Mesendoderm (in vitro differentiated cells): ENCODE measurements around the gene ANKS1B. TPM values are rescaled to one million over a fixed set of nuclear protein-coding genes. Genes with fewer than 3 reads are reported as not detected.

Experiments
- DNase-seq: peaks from one replicate; pipeline ENCODE4 v3.0.0; 2013
- H2AK5ac ChIP-seq: 2 replicates; pipeline ENCODE4 v1.6.1; 2013; ENCODE audit warnings: low read length, inconsistent platforms
- H2BK120ac ChIP-seq: 2 replicates; pipeline ENCODE4 v1.6.1; 2013; ENCODE audit warnings: low read depth, mild to moderate bottlenecking, low read length, moderate library complexity, mixed read lengths
- H2BK15ac ChIP-seq: replicated peaks from 2 replicates; pipeline ENCODE4 v1.6.1; 2013; ENCODE audit warnings: low read depth, mild to moderate bottlenecking, moderate library complexity
- H2BK5ac ChIP-seq: 2 replicates; pipeline ENCODE4 v1.6.1; 2013; ENCODE audit warnings: low read length, inconsistent platforms
- H3K18ac ChIP-seq: 2 replicates; pipeline ENCODE4 v1.6.1; 2013; ENCODE audit warnings: mild to moderate bottlenecking, low read length, mixed read lengths
- H3K23ac ChIP-seq: one replicate; pipeline ENCODE4 v1.6.1; 2013; ENCODE audit warnings: low read length
- H3K27ac ChIP-seq: 2 replicates; pipeline ENCODE4 v1.5.1; 2013; ENCODE audit warnings: low read depth, mild to moderate bottlenecking, inconsistent platforms, low read length, moderate library complexity
- H3K27me3 ChIP-seq: 2 replicates; pipeline ENCODE4 v1.6.1; 2013; ENCODE audit warnings: low read length, control low read depth, mild to moderate bottlenecking, inconsistent platforms; ENCODE audit not compliant: insufficient read depth, poor library complexity
- H3K36me3 ChIP-seq: 2 replicates; pipeline ENCODE4 v1.6.1; 2013; ENCODE audit warnings: low read length, inconsistent platforms; ENCODE audit not compliant: control insufficient read depth, insufficient read depth
- H3K4ac ChIP-seq: one replicate; pipeline ENCODE4 v1.6.1; 2013; ENCODE audit warnings: low read depth, mild to moderate bottlenecking, low read length, moderate library complexity
- H3K4me1 ChIP-seq: 2 replicates; pipeline ENCODE4 v1.6.1; 2013; ENCODE audit warnings: low read depth, low read length, inconsistent platforms; ENCODE audit not compliant: control insufficient read depth
- H3K4me2 ChIP-seq: 2 replicates; pipeline ENCODE4 v1.6.1; 2013; ENCODE audit warnings: low read length
- H3K4me3 ChIP-seq: 2 replicates; pipeline ENCODE4 v1.5.1; 2013; ENCODE audit warnings: mild to moderate bottlenecking, low read length
- H3K56ac ChIP-seq: one replicate; pipeline ENCODE4 v1.6.1; 2013; ENCODE audit warnings: low read length
- H3K79me1 ChIP-seq: 2 replicates; pipeline ENCODE4 v1.6.1; 2013; ENCODE audit warnings: low read length, inconsistent platforms
- H3K79me2 ChIP-seq: 2 replicates; pipeline ENCODE4 v1.6.1; 2013; ENCODE audit warnings: mild to moderate bottlenecking, low read length; ENCODE audit not compliant: control insufficient read depth, insufficient read depth
- H3K9ac ChIP-seq: 2 replicates; pipeline ENCODE4 v1.6.1; 2013; ENCODE audit warnings: low read length, inconsistent platforms
- H4K5ac ChIP-seq: one replicate; pipeline ENCODE4 v1.6.1; 2013; ENCODE audit warnings: low read length
- H4K8ac ChIP-seq: one replicate; pipeline ENCODE4 v1.6.1; 2013; ENCODE audit warnings: low read depth, mild to moderate bottlenecking, control low read depth, low read length, moderate library complexity
- WGBS: extraction: QIAGEN DNeasy Blood & Tissue Kit; methylation state at CpG from one replicate; pipeline ENCODE4 v1.1.7; 2013; ENCODE audit warnings: low lambda C conversion rate, missing lambda C conversion rate; ENCODE audit not compliant: insufficient coverage; ENCODE audit errors: extremely low coverage; 5-methylcytosine and 5-hydroxymethylcytosine counted together
- polyA plus RNA-seq, 2 experiments: library from polyadenylated mRNA; stranded (reverse); fragments of 200-250 nt; gene quantifications; one replicate each; pipeline ENCODE4 v1.2.3, GENCODE V29; 2013

ANKS1B gene
- 1.3 TPM for polyA plus RNA-seq (2013, experiment 1 of 2)
- 1.3 TPM for polyA plus RNA-seq (2013, experiment 2 of 2)

DNA sequence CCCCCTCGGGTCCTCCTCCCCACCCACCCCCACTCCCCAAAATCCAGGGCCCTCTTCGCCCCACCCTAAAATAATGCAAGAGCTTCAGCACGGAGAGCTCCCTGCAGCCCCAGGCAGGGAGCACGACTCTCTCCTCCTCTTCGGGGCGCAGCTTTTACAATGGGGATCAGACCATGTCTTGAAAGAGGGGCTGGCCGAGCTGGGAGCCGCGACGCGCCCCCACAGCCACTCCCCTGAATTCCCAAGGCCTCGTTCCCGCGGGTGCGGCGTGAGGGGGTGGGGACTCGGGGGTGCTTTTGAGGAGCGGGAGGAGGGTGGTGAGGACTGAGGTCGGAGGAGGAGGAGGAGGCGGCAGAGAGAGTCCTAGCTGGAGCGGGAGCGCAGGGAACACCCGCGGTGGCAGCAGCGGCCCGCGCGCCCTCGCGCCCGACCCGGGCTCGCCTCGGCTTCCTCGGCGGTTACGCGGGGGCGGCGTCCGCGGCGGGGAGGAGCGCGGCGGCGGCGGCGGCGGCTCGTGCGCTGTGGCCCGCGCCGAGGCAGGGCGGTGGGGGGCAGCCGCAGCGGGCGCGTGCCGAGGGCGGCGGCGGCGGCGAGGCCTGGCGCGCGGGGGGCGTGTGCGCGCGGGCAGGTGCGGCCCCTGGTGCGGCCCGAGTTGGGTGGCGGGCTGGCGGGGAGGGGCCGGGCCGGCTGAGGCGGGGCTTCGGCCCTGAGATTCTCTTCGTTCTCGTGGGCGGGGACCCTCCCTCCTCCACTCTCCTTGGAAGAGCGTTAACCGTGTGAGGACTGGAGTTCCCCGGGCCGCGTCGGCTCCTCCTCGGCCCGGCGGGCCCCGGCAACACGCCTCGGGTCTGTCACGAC is at the start of gene ANKS1B:
TSS of gene ANKS1B (minus strand) at position 666 of the 858 bp plus-strand sequence. CDS start 699 bp downstream, outside the sequence.
- no peak within 1 kb of the TSS for H4K8ac ChIP-seq
- H2BK15ac ChIP-seq, result no peak within 1 kb of the TSS

DNA sequence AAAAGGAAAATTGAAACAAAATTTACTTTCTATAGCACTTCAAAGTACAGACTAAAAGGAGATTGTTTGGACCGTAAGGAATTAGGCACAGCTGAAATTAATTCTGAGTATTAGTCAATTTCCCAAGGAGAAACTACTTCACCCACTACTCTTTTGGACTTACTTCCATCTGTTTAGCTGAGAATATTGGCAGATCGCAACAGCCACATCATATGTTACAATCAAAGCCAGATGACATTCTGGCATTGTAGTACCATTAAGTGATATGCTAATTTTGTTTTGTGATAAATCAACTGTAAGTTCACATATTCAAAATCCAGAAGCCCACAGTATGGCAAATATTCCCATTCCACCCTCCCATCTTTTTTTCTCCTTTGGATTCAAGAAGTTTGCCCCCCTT is 47.1 kb upstream of the ANKS1B start:
- H3K4me2 ChIP-seq, result no peak overlapping the region
- DNase-seq, result no peak
- no peak overlapping the region for H2AK5ac ChIP-seq
- H3K36me3 ChIP-seq, result no peaks in the 10 kb centered on the region
- H3K4me1 ChIP-seq, result no peaks in the 10 kb centered on the region
- H3K56ac ChIP-seq, result no peak overlapping the region
- H3K18ac ChIP-seq, result no peak overlapping the region
- no peak overlapping the region for H3K4me3 ChIP-seq
- H3K79me1 ChIP-seq, result no peaks in the 10 kb centered on the region
- WGBS, result no CpG with 5 or more reads among the region's 2 CpGs
- no peak overlapping the region for H4K5ac ChIP-seq
- H3K27ac ChIP-seq, result no peak overlapping the region
- H3K79me2 ChIP-seq, result no peaks in the 10 kb centered on the region
- H2BK120ac ChIP-seq, result no peak overlapping the region
- no peak overlapping the region for H4K8ac ChIP-seq
- no peak overlapping the region for H3K4ac ChIP-seq
- no peak overlapping the region for H3K23ac ChIP-seq
- H2BK15ac ChIP-seq, result no peak overlapping the region
- H2BK5ac ChIP-seq, result no peak overlapping the region
- H3K27me3 ChIP-seq, result no peaks in the 10 kb centered on the region
- H3K9ac ChIP-seq, result no peak overlapping the region

More for the DNA sequence above, at the start of gene ANKS1B:
- Histone ChIP-seq H3K79me2 (no peaks in the 10 kb centered on the region), H2BK5ac (no peak within 1 kb of the TSS), H3K4ac (peak within 1 kb of the TSS; percentile 36), H3K79me1 (no peaks in the 10 kb centered on the region), H3K56ac (peak within 1 kb of the TSS; percentile 84), H2AK5ac (no peak within 1 kb of the TSS), H3K18ac (peak within 1 kb of the TSS; percentile 6), H2BK120ac (no peak within 1 kb of the TSS), H3K27ac (no peak within 1 kb of the TSS), H3K4me3 (peak within 1 kb of the TSS; percentile 32), H3K23ac (no peak within 1 kb of the TSS), H3K4me2 (peak within 1 kb of the TSS; percentile 68), H3K27me3 (peaks cover 4% of the 10 kb centered on the region), H3K4me1 (peaks cover 4% of the 10 kb centered on the region), H3K36me3 (no peaks in the 10 kb centered on the region), H3K9ac (peak within 1 kb of the TSS; percentile 62), H4K5ac (no peak within 1 kb of the TSS)
- peak; percentile 63 for DNase-seq
- WGBS, result no CpG with 5 or more reads among the region's 98 CpGs

DNA sequence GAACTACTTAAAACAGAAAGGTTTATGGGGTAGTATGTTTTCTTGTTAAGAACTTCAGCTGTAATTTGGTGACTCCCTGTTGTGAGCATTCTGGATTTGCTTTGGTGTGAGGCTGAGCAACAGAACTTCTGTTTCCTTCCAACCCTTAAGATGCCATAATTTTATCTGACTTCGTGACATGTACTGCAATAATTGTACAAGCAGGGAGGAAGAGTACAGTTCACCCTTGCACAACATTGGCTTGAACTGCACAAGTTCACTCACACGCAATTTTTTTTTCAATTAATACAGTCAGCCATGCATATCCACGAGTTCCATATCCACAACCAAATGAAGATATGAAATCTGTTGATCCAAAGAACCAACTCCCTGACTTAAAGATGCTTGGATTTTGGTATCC is 42.9 kb upstream of the ANKS1B start:
- no CpG with 5 or more reads among the region's 3 CpGs for WGBS
- H3K18ac ChIP-seq, result no peak overlapping the region
- H3K79me1 ChIP-seq, result no peaks in the 10 kb centered on the region

DNA sequence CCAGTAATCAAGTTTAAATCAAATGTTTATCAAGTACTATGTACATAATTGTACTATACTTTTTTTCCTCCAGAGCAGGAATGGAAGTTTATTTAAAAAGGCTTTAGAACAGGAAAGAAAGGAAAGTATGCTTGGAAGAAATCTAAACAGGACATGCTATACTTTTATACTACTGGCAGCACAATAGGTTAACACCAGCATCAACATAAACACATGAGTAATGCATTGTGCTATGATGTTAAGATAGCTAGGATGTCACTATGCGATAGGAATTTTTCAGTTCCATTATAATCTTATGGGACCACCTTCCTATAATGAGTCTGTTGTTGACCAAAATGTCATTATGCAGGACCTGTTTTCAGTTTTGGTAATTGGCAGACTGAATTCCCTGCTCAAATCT is 41.5 kb upstream of the ANKS1B start:
- H3K36me3 ChIP-seq, result no peaks in the 10 kb centered on the region
- H3K56ac ChIP-seq, result no peak overlapping the region
- H4K5ac ChIP-seq, result no peak overlapping the region
- no peak overlapping the region for H3K4me2 ChIP-seq
- H3K27me3 ChIP-seq, result no peaks in the 10 kb centered on the region
- no peaks in the 10 kb centered on the region for H3K79me2 ChIP-seq
- no peaks in the 10 kb centered on the region for H3K79me1 ChIP-seq
- no CpG with 5 or more reads among the region's 1 CpG for WGBS
- H2AK5ac ChIP-seq, result no peak overlapping the region
- no peak overlapping the region for H3K9ac ChIP-seq
- no peak overlapping the region for H2BK120ac ChIP-seq
- H3K23ac ChIP-seq, result no peak overlapping the region
- H3K27ac ChIP-seq, result no peak overlapping the region
- H3K18ac ChIP-seq, result no peak overlapping the region
- H3K4me1 ChIP-seq, result no peaks in the 10 kb centered on the region
- H4K8ac ChIP-seq, result no peak overlapping the region
- no peak overlapping the region for H3K4me3 ChIP-seq
- peak; percentile 1 for DNase-seq
- no peak overlapping the region for H3K4ac ChIP-seq
- H2BK15ac ChIP-seq, result no peak overlapping the region
- H2BK5ac ChIP-seq, result no peak overlapping the region

More for the DNA sequence above, 42.9 kb upstream of the ANKS1B start:
- no peaks in the 10 kb centered on the region for H3K79me2 ChIP-seq
- H3K56ac ChIP-seq, result no peak overlapping the region
- no peak overlapping the region for H2AK5ac ChIP-seq
- no peak for DNase-seq
- no peaks in the 10 kb centered on the region for H3K4me1 ChIP-seq
- H4K8ac ChIP-seq, result no peak overlapping the region
- H3K4me2 ChIP-seq, result no peak overlapping the region
- H3K4ac ChIP-seq, result no peak overlapping the region
- no peak overlapping the region for H2BK15ac ChIP-seq
- H3K23ac ChIP-seq, result no peak overlapping the region
- H4K5ac ChIP-seq, result no peak overlapping the region
- no peak overlapping the region for H3K4me3 ChIP-seq
- H2BK120ac ChIP-seq, result no peak overlapping the region
- no peaks in the 10 kb centered on the region for H3K36me3 ChIP-seq
- H3K9ac ChIP-seq, result no peak overlapping the region
- H2BK5ac ChIP-seq, result no peak overlapping the region
- H3K27me3 ChIP-seq, result no peaks in the 10 kb centered on the region
- no peak overlapping the region for H3K27ac ChIP-seq

DNA sequence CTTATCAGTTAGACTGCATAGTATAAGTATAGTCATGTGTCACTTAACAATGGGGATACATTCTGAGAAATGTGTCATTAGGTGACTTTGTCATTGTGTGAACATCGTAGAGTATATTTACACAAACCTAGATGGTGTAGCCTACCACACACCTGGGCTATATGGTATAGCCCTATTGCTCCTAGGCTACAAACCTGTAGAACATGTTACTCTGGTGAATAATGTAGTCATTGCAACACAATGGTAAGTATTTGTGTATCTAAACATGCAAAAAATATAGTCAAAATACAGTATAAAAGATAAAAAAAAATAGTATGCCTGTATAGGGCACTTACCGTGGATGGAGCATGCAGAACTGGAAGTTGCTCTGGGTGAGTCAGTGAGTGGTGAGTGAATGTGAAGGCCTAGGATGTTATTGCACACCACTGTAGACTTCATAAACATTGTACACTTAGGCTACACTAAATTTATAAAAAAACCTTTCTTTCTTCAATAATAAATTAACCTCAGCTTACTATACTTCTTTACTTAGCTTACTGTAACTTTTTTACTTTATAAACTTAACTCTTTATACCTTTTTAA is 40.3 kb upstream of the ANKS1B start:
- Histone ChIP-seq H3K27ac (no peak overlapping the region), H3K23ac (no peak overlapping the region), H3K27me3 (no peaks in the 10 kb centered on the region), H3K4me1 (peaks cover 2% of the 10 kb centered on the region), H2BK120ac (no peak overlapping the region), H4K5ac (no peak overlapping the region), H3K18ac (no peak overlapping the region), H3K9ac (no peak overlapping the region), H2BK15ac (no peak overlapping the region), H4K8ac (no peak overlapping the region), H3K56ac (no peak overlapping the region), H3K36me3 (no peaks in the 10 kb centered on the region), H3K79me2 (no peaks in the 10 kb centered on the region), H2AK5ac (no peak overlapping the region), H2BK5ac (no peak overlapping the region), H3K4me3 (no peak overlapping the region), H3K79me1 (no peaks in the 10 kb centered on the region), H3K4me2 (no peak overlapping the region), H3K4ac (no peak overlapping the region)
- no CpG with 5 or more reads among the region's 2 CpGs for WGBS
- DNase-seq, result no peak
